Activated T-cell treated with anti-CD3 and anti-CD28 coated beads for 4 hours (primary cell): ENCODE data around the gene OPN1SW.
A peak's percentile ranks its signal among the peaks of the same experiment; 100 is the strongest.

Experiments used
- DNase-seq: peaks from one replicate; pipeline ENCODE4 v3.0.0-alpha.2; 2020

The OPN1SW gene

DNA sequence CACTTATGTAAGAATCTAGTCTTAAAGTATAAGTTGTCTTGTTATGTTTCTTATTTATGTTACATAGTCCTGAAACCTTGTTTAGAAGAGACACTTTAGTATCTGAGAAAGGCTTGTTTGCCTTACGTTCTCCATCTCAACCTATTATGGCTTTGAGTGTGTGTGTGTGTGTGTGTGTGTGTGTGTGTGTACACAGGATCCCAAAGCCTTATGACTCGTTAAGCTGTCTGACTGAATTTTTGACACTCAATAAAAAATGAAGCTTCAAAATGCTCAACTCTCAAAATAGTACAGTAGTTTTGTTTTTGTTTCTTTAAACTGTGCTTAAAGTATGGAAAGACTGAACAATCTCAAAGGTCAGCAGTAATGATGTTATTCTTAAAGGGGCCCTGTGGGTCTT, 18.4 kb downstream of the OPN1SW start:
- DNase-seq, result no peak

DNA sequence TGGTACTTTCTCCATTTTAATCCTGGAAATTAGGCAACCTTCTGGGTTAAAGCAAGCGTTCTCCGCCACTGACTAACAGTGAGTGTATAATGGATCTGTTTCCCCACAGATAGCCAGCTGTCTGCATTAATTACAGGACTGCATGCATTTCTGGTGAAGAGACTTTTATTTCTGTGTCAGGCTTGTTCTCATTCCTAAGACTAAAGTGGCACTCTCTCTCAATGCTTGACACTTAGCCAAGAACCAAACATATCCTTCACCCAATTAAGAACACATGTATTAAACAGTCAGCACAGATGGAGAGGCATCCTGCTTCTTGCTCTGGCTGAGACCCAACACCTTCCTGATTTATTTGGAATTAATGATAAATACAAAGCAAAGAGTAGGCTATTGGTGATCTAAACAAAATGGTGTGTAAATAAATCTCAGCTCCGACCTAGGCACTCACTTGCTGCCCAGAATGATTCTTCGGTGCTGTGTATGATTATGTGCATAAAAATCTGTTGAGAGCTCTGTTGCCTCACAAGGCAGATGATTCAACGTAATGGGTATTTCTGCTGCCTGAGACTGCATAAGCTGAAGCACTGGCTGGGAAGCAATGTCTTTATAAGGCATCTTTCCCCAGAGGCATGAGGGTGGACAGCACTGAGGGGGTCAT, 19.6 kb downstream of the OPN1SW start:
- DNase-seq, result no peak

DNA sequence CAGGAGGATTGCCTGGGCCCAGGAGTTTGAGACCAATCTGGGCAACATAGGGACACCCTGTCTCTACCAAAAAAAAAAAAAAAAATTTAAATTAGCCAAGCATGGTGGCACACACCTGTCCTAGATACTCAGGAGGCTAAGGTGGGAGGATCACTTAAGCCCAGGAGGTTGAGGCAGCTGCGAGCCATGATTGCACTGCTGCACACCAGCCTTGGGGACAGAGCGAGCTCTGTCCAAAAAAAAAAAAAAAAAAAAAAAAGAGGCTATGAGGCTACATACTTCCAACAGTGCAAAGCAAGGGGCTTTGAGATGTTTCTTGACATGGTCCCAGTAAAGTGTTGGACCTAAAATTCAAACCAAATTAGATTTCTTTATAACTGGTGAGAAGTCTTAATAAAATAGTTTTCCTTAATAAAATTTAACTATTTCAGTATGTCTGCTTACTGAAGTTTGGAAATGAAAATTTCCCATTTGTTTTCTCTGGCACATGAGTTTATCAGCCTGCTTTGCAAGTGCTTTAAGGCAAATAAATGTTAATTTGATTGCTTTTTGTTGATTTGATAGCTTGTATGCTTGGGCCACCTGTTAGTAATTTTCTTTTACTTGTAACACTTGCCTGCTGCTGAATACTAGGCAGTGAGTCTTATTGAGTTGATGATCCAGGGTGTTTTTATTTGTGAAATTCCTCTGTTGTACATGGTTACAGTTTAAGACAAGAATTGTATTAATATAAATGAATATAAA, 20.3 kb downstream of the OPN1SW start:
- DNase-seq, result no peak

DNA sequence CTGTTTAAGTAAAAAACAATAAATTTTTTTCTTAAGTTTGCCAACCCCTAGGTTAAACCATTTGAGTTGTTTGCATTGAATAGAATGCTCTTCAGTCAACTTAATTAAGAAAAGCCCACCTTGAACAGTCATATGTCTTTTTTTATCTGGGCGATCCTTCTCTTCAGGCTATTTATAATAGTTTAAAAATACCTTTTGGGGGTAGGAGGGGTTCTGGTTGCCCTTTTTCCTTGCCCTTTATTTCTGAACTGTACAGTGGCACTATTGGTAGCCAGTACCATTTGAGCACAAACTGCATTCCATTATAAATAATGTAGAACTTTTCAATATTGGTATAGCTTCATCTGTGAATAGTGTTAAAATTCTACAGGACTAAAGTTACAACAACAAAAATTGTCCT, 23.3 kb downstream of the OPN1SW start:
- no peak for DNase-seq

DNA sequence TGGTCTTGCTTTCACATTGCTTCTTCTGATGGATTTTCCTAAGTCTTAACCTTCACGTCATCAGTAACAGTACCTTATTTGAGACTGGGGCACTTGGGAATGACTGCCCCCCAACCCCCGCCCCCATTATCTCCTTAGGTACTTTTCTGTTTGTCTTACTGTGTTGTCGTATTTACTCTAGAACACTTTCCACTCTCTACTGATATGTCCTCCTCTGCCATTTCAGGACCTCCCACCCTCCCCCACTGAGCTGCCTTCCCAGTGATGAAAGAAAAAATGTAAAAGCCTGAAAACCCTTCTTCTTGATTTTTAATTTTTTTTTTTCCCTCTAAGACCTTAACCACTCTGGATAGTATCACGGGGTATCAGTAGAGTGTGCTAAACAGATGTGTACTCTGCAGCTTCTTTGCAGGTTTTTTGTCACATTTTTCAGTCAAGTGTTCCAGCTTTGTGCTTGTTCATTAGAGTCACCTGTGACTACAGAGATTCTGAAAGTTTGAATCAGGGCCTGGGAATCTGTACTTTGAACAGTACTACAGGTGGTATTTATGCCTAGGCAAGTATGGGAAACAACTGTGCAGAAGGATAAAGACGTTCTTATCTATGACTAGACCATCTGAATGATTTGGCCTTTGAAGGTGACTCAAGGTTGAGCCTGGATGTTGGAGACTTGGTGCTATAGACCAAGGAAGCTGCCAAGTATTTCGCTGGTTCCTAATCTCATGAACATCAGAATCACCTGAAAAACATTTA, 28.1 kb downstream of the OPN1SW start:
- no peak for DNase-seq

DNA sequence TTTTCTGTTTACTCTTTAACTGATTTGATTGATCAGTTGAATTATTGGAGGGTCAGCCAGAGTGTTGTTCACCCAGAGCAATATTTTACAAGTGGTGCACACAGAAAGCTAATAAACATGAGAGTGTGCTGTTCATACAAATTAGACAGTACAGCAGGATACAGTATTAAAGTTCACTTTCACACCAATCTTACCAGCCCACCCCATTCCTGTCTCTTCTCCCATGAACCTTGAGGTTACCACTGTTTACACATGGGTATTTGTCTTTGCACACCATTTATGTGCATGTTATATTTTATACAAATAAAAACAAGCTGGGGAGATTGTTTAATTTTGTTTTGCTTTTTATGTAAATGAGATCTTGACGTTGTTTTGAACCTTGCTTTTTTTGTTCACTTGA, 29.9 kb downstream of the OPN1SW start:
- no peak for DNase-seq

DNA sequence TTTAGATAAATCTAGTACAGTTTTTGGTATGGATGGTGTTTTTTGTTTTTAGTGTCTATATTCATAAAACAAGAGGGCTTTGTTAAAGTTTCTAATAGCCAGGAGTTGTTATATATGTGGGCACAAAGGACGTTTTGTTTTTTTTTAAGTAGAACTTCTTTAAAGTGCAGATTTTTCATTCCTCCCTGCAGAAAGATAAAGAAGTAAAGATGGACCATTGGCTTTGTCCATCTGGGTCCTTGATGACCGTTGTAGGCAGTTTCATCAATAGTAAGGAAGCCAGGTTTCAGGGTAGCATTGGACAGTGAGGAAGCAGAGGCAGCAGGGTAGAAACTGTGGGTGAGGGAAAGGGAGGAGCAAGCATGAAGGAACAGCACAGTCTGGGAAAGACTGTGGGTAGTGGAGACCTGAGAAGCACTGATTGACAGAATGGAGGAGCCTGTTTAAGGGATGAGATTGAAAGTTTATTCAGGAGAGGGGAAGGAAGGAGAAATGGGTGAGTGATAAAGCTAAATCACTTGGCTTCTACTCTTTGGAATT, 31.2 kb downstream of the OPN1SW start:
- DNase-seq, result no peak

DNA sequence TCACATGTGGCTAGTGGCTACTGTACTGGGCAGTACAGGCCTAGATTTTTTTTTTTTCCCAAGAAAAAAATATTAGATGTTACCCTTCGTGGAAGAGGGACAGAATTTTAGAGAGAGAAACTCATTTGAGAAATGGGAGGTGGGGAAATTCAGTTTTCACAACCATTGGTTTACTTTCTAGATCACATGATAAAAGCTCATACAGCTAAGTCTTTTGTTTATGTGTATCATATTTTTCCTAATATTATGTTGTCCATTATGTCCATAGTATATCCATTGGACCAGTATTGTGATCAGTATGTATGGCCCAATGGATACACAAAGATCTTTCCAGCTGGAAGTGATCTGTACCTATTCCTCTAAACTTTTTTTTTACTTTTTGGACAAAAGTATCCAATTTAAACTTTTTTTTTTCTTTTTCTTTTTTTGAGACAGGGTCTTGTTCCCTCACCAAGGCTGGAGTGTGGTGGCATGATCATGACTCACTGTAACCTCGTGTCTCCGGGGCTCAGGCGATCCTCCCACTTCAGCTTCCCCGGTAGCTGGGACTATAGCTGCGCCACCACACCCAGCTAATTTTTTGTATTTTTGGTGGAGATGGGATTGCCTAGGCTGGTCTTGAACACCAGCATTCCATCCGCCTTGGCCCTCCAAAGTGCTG, 32.4 kb downstream of the OPN1SW start:
- DNase-seq, result no peak

DNA sequence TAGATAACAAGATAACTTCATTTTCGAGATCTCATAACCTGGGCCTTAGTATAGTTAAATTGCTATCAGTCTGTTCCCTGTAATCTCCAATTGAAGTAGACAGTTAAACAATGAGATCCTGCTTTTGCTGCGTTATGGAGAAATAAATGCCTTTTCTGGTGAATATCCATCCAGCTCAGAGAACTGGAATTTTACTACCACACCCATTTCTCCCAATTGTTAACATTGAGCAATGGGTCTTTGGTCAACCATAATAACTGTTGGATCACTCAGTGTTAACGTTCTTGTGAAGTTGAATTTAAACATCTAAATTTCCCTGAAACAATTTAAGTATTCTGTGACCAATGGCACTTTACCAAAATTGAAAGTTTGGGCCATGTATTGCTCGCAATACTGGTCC, 33.4 kb downstream of the OPN1SW start:
- DNase-seq, result no peak

DNA sequence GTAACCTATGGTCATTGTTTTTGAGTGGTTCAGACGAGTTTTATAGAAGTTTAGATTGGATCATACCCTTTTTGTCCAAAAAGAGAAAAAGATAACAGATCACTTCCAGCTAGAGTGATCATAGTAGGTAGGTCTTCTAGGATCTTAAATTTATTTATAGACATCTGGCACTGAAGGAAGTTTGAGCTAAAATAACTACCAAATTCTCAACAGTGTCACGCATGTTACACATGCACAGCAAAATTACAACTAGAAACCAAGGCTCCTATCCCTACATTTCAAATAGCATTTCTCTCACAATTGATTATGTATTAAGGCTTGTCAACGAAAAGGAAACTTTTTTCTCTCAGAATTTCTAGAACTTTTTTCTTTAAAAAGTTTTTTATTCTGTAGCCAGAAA, 34.1 kb downstream of the OPN1SW start:
- no peak for DNase-seq

DNA sequence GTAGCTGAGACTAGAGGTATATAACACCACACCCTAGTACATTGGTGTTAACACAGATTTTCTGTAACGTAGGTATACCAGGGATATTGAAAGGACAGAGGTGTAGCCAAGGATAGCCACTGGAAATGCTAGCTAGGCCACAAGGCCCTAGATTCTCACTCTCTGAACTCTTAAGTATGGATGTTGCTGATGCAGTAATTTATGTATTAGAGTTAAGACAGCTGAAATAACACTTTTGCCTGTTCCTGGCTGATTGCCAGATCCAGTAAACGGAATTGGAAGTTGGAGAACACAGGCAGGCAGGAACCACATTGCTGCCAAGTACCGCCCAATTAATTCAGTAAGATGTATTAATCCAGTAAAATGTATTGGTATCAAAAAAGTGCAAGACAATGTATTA, 34.6 kb downstream of the OPN1SW start:
- no peak for DNase-seq

DNA sequence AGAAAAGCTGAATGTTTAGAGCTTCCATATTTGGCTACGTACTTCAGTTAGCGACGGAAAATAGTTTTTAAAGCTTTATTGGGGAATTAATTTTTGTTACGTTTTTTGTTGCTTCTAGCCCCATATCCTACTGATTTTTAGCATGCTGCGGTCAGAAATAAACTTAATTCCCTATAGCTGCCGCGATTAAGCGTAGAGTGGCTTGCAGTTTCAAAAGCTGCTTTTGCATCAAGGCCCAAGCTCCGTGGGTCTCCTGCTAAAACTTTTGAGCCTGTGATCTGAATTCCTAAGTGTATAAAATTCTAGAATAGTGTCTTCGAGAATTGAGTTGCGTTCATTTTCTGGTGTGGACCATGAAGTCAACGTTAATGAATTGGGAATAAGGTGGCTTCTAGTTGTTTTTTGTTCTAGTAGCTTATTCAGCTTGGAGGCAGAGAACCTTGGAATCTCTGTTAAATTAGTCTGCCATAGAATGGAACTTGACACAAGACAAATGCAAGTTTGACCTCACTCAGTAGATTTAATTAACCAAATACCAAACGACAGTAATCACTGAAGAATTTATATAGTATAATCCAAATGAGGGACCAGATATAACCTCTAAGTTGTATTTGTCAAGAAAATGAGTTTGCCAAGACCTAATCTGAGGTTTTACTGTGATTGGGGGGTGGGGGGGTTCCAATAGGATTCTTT, 35.5 kb downstream of the OPN1SW start:
- no peak for DNase-seq

DNA sequence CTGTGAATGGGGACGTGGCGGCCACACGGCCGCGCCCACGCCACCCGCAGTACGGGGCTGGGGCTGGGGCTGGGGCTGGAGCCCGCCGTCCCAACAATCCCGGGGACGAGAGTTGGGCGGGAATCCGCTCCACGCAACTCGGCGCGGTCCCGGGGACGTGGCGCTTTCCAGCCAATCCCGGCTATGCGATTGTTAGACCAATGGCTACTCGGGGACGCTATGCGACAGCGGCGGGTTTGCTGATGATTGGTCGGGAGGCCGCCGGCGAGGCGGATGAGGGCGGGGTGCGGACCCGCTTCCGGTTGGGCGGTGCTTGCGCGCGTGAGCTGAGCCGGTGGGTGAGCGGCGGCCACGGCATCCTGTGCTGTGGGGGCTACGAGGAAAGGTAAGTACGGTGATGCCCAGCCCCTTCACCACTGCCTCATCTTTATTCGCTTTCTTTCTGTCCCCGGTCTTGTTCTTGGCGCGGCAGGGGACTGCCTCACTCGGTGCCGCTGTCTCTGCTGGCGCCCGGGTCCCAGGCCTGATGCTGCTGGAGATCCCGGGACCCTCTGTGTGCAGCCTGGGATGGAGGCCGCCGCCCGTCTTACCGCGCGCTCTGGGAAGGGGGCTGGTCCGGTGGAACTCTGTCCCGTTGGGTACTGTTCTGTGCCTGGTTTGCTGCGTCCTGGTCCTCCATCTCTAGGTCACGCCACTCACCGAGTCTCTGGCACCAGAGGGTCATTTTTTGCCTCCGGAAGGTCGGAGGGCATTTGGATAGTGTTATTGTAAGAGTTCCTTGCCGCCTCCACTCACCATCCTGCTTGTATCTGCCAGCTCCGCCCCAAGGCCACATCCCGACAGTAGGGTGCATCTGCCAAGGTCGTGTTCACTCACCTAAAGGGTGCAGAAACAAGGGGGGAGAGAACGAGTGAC, 36.3 kb downstream of the OPN1SW start, which contains the start of gene CALU:
Gene CALU, plus strand, starts transcription at position 312 of the 915 bp plus-strand sequence. CDS start 9,225 bp downstream, outside the sequence.
- DNase-seq, result peak; percentile 89

DNA sequence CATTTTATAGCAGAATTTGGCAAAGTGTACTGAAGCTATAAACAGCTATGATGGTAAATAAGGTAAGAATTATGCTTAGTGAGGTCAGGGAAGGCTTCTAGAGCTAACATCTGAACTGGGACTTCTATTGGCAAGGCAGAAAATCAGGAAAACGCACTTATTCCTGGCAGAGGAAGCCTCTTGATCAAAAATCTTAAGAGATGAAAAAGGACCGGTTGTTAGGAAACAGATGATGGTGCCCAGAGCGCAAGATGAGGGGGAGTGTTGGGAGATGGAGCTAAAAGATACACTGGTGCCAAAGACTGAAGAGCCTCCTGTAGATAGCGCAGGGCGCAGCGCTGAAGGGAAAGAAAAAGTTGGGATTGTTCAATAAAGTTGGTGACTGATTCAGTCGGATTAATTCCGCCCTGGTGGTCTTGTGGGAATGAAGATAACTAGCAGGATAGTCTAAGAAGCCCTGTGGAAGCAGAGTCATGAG, 37.0 kb downstream of the OPN1SW start:
- no peak for DNase-seq

DNA sequence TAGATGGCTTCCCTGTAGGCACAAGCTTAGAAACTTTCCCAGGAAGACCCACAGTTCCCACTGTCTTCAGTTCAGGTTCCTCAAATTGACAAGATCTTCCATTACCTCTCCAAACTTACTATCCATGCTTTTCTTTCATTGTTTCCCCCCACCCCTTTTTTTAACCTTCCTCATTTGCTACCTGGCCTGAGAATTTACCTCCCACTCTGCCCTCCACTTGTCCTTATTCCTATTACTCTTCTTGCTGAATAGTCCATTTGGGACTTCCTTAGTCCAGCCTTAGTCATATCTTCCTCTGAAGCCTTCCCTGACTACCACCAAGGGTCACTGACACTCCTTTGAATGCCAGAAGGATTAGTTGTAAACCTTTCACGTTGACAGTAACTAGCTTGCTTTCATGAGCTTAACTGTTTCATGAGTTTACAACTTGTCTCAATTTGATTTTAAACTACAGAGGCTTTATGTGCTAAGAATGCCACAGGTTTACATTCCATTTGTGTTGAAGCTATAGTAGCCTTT, 37.7 kb downstream of the OPN1SW start:
- DNase-seq, result no peak

DNA sequence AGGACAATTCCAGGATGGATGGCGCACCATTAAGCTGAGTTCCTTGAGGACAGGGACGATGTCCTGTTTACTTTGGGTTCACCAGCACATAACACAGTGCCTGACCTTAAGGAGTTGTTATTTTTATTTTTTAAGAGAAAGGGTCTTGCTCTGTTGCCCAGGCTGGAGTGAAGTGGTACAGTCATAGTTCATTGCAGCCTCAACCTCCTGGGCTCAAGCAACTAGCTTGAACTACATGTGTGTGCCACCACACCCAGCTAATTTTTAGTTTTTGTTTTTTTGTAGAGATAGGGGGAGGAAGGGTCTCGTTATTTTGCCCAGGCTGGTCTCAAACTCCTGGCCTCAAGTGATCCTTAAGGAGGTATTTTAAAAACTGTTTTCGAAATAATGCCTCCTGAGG, 38.2 kb downstream of the OPN1SW start:
- DNase-seq, result no peak

DNA sequence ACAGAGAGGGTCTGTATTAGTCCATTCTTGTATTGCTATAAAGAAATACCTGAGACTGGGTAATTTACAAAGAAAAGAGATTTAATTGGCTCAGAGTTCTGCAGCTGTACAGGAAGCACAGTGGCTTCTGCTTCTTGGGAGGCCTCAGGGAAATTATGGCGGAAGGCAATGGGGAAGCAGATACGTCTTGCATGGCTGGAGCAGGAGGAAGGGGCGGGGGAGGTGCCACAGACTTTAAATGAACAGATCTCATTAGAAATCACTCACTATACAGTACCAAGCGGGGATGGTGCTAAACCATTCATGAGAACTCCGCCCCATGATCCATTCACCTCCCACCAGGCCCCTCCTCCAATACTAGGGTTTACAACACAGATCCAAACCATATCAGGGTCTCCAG, 40.2 kb downstream of the OPN1SW start:
- DNase-seq, result no peak

DNA sequence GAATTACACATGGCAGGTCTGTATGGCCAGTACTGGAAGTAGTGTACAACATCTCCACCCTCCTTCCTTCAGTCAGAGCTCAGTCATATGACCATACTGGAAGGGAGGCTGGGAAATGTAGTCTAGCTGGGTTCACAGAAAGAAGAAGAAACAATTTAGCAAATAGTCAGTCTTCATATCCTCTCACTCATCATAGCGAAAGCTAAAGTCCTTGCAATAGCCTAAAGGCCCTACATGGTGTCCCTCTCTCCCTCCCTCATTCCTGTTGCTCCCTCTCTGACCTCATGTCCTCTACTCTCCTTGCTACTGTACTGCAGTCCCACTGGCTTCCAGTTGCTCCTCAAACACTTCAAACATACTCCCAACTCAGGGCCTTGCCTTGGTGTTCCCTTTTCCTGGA, 40.7 kb downstream of the OPN1SW start:
- no peak for DNase-seq

DNA sequence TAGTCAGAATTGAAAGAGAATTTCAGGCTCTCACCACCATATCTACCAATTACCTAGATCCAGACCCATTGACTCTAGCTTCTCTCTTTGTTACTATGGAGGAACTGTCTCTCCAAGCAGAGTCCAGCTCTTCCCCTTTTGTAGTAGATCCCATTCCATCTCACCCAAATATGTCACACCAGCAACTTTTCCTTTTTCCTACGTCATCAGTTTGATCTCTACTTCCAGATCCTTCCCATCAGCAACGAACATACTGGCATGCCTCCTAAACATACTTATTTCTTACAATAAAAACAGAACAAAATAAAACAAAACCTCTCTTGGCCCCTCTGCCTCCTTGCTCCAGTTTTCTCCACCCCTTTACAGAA, 42.3 kb downstream of the OPN1SW start:
- DNase-seq, result no peak

DNA sequence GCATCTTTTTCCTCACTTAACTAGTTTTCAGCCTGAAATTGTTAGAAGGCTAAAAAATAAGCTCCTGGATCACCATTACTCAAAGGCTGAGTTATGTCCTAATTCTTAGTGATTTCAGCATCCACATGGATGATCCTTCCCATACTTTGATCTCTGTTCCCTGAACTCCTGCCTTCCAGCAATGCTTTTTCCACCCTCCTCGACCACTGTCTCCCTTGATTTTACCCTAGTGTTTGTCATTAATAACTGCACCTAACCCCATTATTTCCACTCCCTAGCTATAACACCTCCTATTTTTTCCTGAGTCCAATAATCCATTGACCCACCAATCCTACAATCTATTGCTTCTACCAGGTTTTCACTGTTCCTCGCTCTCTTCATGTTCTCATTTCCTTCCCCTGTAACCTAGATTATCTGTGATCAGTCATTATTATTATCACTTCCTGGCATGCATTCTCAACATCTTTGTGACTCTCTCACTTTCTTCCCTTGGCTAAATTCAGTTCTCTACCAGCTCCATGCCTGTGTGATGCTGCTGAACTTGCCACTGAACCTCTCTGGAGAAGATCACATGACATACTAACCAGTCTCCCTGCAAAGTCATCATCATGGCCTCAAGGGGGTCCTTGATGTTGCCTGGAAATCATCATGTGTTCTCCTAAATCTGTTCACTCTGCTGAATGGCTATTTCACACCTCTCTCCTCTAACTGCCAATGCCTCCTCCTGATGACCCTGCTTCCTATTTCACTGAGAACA, 42.9 kb downstream of the OPN1SW start:
- no peak for DNase-seq
